K562 (cell line): Measurements from ENCODE around the gene TLE4.

Experiments used
- ARID3A ChIP-seq: IDR thresholded peaks from 2 replicates; pipeline ENCODE4 v1.6.1; 2012; ENCODE audit warnings: low read depth, low read length, improper control_type of control experiment, borderline replicate concordance
- CAMTA2 ChIP-seq: fragments of 250-450 bp; sonication (Bioruptor Pico); conservative IDR thresholded peaks from 2 replicates; pipeline ENCODE4 v1.5.1; 2022
- CTCF ChIP-seq, 3 experiments: IDR thresholded peaks in 2 of 3; conservative IDR thresholded peaks in 1 of 3; 2 replicates each; pipeline ENCODE4 v1.5.1; 2011 to 2012; ENCODE audit warnings: low read length in 3 of 3, mild to moderate bottlenecking in 3 of 3, control low read depth in 2 of 3, improper control_type of control experiment in 1 of 3, inconsistent platforms in 1 of 3, low read depth in 1 of 3, mixed read lengths in 1 of 3, moderate library complexity in 1 of 3; ENCODE audit not compliant: insufficient read depth in 2 of 3
- HDAC8 ChIP-seq: fragments of 450-650 bp; IDR thresholded peaks from 2 replicates; pipeline ENCODE4 v1.6.1; 2016; ENCODE audit warnings: mild to moderate bottlenecking, missing genetic modification characterization, moderate library complexity, missing compliant biosample characterization
- MYBL2 ChIP-seq, 2 experiments: fragments of 450-650 bp in 1 of 2; sonication (generic) in 1 of 2; formaldehyde crosslinking in 1 of 2; IDR thresholded peaks; 2 replicates each; pipeline versions ENCODE4 v1.6.1 to v1.8.1; 2017 to 2022; ENCODE audit warnings: borderline replicate concordance in 1 of 2, inconsistent platforms in 1 of 2, low read depth in 1 of 2, mild to moderate bottlenecking in 1 of 2, missing genetic modification reagents in 1 of 2, moderate library complexity in 1 of 2

- TF ChIP-seq CAMTA2 (CRISPR knock-in tag) (no peak), MYBL2 (IDR thresholded peaks at IDR 0.05; ENCODE audit: low read depth) (no peak), MYBL2 (CRISPR knock-in tag; IDR thresholded peaks at IDR 0.05; ENCODE audit: borderline replicate concordance) (no peak), CTCF (IDR thresholded peaks at IDR 0.05 in 2 of 3, conservative IDR thresholded peaks at IDR 0.05 in 1 of 3; ENCODE audit: insufficient read depth in 2 of 3, low read depth in 1 of 3, low read length in 3 of 3) (no peak), ARID3A (no peak), HDAC8 (no peak)
These were observed 72.3 kb downstream of the TLE4 start for GRCh38 chr9:79644048-79644447.
